ENCODE data around the gene VAMP2.

VAMP2 gene

DNA sequence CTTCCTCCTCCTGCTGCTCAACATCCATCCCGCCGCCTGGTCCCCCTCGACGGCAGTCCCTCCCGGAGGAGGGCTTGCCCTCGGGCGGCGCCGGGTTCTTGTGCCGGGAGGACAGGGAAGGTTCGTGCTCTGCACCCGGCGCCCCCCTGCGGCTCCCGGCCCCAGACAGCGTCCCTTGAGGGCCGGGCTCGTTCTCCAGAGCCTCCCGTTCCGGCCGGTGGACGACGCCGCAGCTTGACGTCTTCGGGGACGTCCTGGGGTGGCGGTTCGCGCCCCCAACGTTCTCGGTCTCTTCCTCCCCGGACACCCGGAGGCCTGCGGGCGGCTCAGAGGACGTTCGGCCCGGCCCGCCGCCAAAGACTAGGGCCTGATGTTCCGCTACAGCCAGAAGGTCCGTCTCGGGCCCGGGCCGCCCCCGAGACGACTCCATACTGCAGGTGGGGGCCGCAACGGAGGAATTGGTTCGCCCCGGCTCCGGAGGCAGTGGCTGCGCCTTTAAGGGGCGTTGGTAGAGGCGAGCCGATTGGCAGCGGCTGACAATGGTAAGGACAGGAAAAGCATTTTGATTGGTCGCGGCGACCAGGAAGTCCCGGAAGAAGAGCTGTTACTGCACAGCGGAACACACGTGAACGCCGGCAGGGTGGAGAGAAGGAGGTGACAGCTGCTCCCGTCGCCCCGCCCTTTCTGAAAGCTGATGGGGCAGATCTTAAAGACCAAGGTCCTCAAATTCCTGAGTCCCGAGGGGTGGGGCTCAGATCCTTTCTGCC lies 27.1 kb upstream of the VAMP2 start, which contains the start of gene BORCS6:
TSS of gene BORCS6 (minus strand) at position 470 of the 767 bp plus-strand sequence. CDS start at position 430, 40 bp downstream.
- H3K27me3 ChIP-seq = no peaks in the 10 kb centered on the region
- peak within 1 kb of the TSS; percentile 90 for H3K27ac ChIP-seq
- H3K4me1 ChIP-seq = peaks cover 45% of the 10 kb centered on the region
- no peaks in the 10 kb centered on the region for H3K36me3 ChIP-seq
- TF ChIP-seq Cebpa-rat (IDR thresholded peaks at IDR 0.05) = no peak
- peak within 1 kb of the TSS; percentile 92 for H3K9ac ChIP-seq
- peaks cover 20% of the 10 kb centered on the region for H4K20me1 ChIP-seq
- H3K4me3 ChIP-seq = peak within 1 kb of the TSS; percentile 86
- peak within 1 kb of the TSS; percentile 95 for H3K4me2 ChIP-seq
- H3K9me3 ChIP-seq = no peaks in the 10 kb centered on the region

GRCh38 chr17:8189041-8189710 lies 26.4 kb upstream of the VAMP2 start:
- peak overlapping the region; percentile 95 for H3K4me2 ChIP-seq
- no peaks in the 10 kb centered on the region for H3K36me3 ChIP-seq
- H3K4me1 ChIP-seq = peaks cover 45% of the 10 kb centered on the region
- H3K9me3 ChIP-seq = no peaks in the 10 kb centered on the region
- TF ChIP-seq Cebpa-rat (IDR thresholded peaks at IDR 0.05) = no peak
- peak overlapping the region; percentile 92 for H3K9ac ChIP-seq
- no peaks in the 10 kb centered on the region for H3K27me3 ChIP-seq
- H3K4me3 ChIP-seq = peak overlapping the region; percentile 86
- H3K27ac ChIP-seq = peak overlapping the region; percentile 90
- peaks cover 20% of the 10 kb centered on the region for H4K20me1 ChIP-seq

DNA sequence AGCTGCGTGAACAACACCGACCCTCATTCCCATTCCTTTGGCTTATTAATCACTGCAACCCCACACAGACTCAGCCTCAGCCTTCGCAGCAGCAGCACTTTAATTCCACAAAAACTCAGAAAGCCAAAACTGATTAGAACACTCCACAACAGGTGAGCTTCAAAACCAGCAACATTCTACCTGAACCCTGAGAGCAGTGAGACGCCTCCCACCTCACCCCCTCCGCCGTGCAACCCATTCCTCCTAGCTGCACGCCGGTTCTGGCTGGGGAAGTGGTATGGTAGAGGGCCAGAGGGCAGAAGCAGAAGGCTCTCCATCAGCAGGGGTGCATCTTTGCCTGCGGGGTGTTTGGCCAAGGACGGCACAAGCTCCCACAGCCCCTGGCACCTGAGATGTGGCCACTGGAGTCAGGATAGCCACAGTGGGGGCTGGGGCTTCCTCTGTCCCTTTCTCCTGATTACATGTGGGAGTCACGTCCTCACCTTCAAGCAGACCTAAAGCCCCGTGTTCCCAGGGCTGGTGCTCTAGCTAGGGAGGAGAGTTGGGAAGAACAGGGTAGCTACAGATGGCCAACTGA lies 25.6 kb upstream of the VAMP2 start:
- Histone ChIP-seq H4K20me1 (peaks cover 20% of the 10 kb centered on the region), H3K27me3 (no peaks in the 10 kb centered on the region), H3K4me2 (peak overlapping the region; percentile 95), H3K9ac (peak overlapping the region; percentile 92), H3K4me1 (peaks cover 45% of the 10 kb centered on the region), H3K36me3 (no peaks in the 10 kb centered on the region), H3K4me3 (peak overlapping the region; percentile 86), H3K9me3 (no peaks in the 10 kb centered on the region), H3K27ac (peak overlapping the region; percentile 90)
- no peak for TF ChIP-seq Cebpa-rat (IDR thresholded peaks at IDR 0.05)

- Histone ChIP-seq H3K27ac (peak overlapping the region; percentile 90), H3K4me1 (peaks cover 42% of the 10 kb centered on the region), H3K9ac (peak overlapping the region; percentile 92)
Observed at GRCh38 chr17:8187517-8188262, 24.9 kb upstream of the VAMP2 start.

GRCh38 chr17:8186787-8187516 lies 24.2 kb upstream of the VAMP2 start:
- peak overlapping the region; percentile 95 for H3K4me2 ChIP-seq
- peak overlapping the region; percentile 74 for H3K27ac ChIP-seq
- H3K9me3 ChIP-seq = no peaks in the 10 kb centered on the region
- H4K20me1 ChIP-seq = peaks cover 20% of the 10 kb centered on the region
- no peaks in the 10 kb centered on the region for H3K27me3 ChIP-seq
- H3K4me1 ChIP-seq = peaks cover 35% of the 10 kb centered on the region
- H3K9ac ChIP-seq = peak overlapping the region; percentile 86
- H3K4me3 ChIP-seq = peak overlapping the region; percentile 86
- TF ChIP-seq Cebpa-rat (IDR thresholded peaks at IDR 0.05) = no peak
- H3K36me3 ChIP-seq = no peaks in the 10 kb centered on the region

More at GRCh38 chr17:8187517-8188262, 24.9 kb upstream of the VAMP2 start:
- peaks cover 20% of the 10 kb centered on the region for H4K20me1 ChIP-seq
- no peaks in the 10 kb centered on the region for H3K9me3 ChIP-seq
- H3K4me3 ChIP-seq = peak overlapping the region; percentile 86
- TF ChIP-seq Cebpa-rat (IDR thresholded peaks at IDR 0.05) = no peak
- peak overlapping the region; percentile 95 for H3K4me2 ChIP-seq
- H3K27me3 ChIP-seq = no peaks in the 10 kb centered on the region
- no peaks in the 10 kb centered on the region for H3K36me3 ChIP-seq

DNA sequence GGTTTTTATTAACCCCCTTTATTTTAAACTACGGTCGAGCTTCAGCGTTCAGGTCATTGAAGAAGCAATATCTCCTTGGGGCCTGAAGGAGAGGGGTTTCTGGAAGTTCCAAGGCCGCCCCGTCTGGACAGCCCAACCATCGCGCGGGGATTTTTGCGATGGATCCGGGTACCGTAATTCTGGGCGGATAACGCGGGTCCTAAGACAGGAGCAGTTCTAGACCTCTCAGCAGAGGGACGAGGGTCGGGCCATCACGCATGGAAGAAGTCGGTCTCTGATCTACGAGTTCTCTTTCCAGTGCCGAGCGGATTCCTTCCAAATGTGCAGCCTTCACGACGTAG lies 23.7 kb upstream of the VAMP2 start:
- peak overlapping the region; percentile 86 for H3K9ac ChIP-seq
- H3K27ac ChIP-seq = peak overlapping the region; percentile 74
- no peaks in the 10 kb centered on the region for H3K27me3 ChIP-seq
- no peaks in the 10 kb centered on the region for H3K9me3 ChIP-seq
- H3K4me2 ChIP-seq = peak overlapping the region; percentile 95
- TF ChIP-seq Cebpa-rat (IDR thresholded peaks at IDR 0.05) = no peak
- no peaks in the 10 kb centered on the region for H3K36me3 ChIP-seq
- H4K20me1 ChIP-seq = peaks cover 20% of the 10 kb centered on the region
- peaks cover 29% of the 10 kb centered on the region for H3K4me1 ChIP-seq
- peak overlapping the region; percentile 86 for H3K4me3 ChIP-seq

- peaks cover 23% of the 10 kb centered on the region for H3K4me1 ChIP-seq
- peak overlapping the region; percentile 74 for H3K27ac ChIP-seq
- H3K4me2 ChIP-seq = peak overlapping the region; percentile 95
- peak overlapping the region; percentile 86 for H3K9ac ChIP-seq
- H3K4me3 ChIP-seq = peak overlapping the region; percentile 86
- no peak for TF ChIP-seq Cebpa-rat (IDR thresholded peaks at IDR 0.05)
- H3K36me3 ChIP-seq = no peaks in the 10 kb centered on the region
- no peaks in the 10 kb centered on the region for H3K27me3 ChIP-seq
- H3K9me3 ChIP-seq = no peaks in the 10 kb centered on the region
- H4K20me1 ChIP-seq = peaks cover 20% of the 10 kb centered on the region
Observed at GRCh38 chr17:8185582-8186445, 23.1 kb upstream of the VAMP2 start.

- Histone ChIP-seq H4K20me1 (no peaks in the 10 kb centered on the region), H3K36me3 (no peaks in the 10 kb centered on the region), H3K27me3 (no peaks in the 10 kb centered on the region), H3K4me2 (peak overlapping the region; percentile 98), H3K27ac (peak overlapping the region; percentile 91), H3K9ac (peak overlapping the region; percentile 91), H3K9me3 (no peaks in the 10 kb centered on the region), H3K4me3 (peak overlapping the region; percentile 76), H3K4me1 (peaks cover 43% of the 10 kb centered on the region)
- no peak for TF ChIP-seq Cebpa-rat (IDR thresholded peaks at IDR 0.05)
Observed at GRCh38 chr17:8176998-8177731, 14.4 kb upstream of the VAMP2 start.
